Loucy (cell line): ENCODE results near the gene SLC26A6.

Source experiments
- EZH2phosphoT487 ChIP-seq: fragments of 200-600 bp; IDR thresholded peaks from 2 replicates; pipeline ENCODE4 v1.6.1; 2018; ENCODE audit warnings: antibody characterized with exemption, mild to moderate bottlenecking, moderate library complexity, borderline replicate concordance
- TF ChIP-seq, protein P1 (sequence below): fragments of 200-600 bp; sonication (generic); conservative IDR thresholded peaks from 2 replicates; pipeline ENCODE4 v1.5.1; 2014; ENCODE audit warnings: mild to moderate bottlenecking, antibody characterized with exemption, low read length

DNA sequence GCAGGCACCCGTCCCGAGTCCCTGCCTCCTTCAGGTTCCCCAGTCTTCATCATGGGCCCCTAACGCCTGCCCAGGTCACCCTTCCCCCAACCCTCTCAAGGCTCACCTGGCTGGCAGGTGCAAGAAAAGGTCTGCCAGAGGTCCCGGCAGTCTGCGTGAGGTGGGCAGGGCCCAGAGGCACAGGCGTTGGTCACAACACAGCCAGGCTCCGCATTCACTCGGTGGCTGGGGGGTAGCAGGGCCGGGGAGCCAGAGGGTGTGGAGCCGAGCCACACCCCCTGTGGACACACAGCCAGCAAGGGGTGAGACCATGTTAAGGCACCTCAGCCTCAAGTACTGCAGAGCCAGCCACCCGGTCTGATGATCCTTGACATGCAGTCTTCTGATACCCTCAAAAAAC lies 16.5 kb upstream of the SLC26A6 start:
- TF ChIP-seq, protein P1, sequence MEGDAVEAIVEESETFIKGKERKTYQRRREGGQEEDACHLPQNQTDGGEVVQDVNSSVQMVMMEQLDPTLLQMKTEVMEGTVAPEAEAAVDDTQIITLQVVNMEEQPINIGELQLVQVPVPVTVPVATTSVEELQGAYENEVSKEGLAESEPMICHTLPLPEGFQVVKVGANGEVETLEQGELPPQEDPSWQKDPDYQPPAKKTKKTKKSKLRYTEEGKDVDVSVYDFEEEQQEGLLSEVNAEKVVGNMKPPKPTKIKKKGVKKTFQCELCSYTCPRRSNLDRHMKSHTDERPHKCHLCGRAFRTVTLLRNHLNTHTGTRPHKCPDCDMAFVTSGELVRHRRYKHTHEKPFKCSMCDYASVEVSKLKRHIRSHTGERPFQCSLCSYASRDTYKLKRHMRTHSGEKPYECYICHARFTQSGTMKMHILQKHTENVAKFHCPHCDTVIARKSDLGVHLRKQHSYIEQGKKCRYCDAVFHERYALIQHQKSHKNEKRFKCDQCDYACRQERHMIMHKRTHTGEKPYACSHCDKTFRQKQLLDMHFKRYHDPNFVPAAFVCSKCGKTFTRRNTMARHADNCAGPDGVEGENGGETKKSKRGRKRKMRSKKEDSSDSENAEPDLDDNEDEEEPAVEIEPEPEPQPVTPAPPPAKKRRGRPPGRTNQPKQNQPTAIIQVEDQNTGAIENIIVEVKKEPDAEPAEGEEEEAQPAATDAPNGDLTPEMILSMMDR, result no peak
- TF ChIP-seq EZH2phosphoT487, result no peak
